Caco-2 (cell line): Measurements from ENCODE around the gene ZNF24. TPM values are rescaled to one million over a fixed set of nuclear protein-coding genes. Genes with fewer than 3 reads are reported as not detected.
A peak's percentile ranks its signal among the peaks of the same experiment; 100 is the strongest.

ENCODE experiments used
- BruUV-seq: library from RNA; stranded (reverse); fragments of 400-500 nt; replicated peaks from 2 replicates; lab custom pipeline; 2021; lab: Mats Ljungman, UMichigan
- CTCF ChIA-PET: fragments of 300-600 bp; sonication (Branson Sonifier 250); formaldehyde crosslinking; loops from one replicate; lab custom pipeline; 2022; ENCODE audit warnings: antibody characterized with exemption; lab: Charles Lee
- POLR2A ChIA-PET: fragments of 300-600 bp; sonication (Branson Sonifier 250); formaldehyde crosslinking; loops from one replicate; lab custom pipeline; 2022; ENCODE audit warnings: antibody characterized with exemption; lab: Charles Lee
- DNase-seq, 2 experiments: peaks; one replicate each; pipeline versions ENCODE4 v3.0.0 to v3.0.0-alpha.2; 2020 to 2022
- H3K27me3 ChIP-seq: replicated peaks from 2 replicates; pipeline ENCODE4 v1.6.0; 2011; ENCODE audit warnings: low read length; ENCODE audit not compliant: control insufficient read depth, insufficient read depth
- H3K36me3 ChIP-seq: 2 replicates; pipeline ENCODE4 v1.5.1; 2011; ENCODE audit warnings: low read length; ENCODE audit not compliant: control insufficient read depth, insufficient read depth
- H3K4me1 ChIP-seq: fragments of 250-450 bp; sonication (Bioruptor Pico); 2 replicates; pipeline ENCODE4 v1.5.1; 2020; ENCODE audit warnings: mild to moderate bottlenecking
- H3K4me3 ChIP-seq: 2 replicates; pipeline ENCODE4 v1.5.1; 2011; ENCODE audit warnings: low read depth, mild to moderate bottlenecking, control low read depth, low read length
- H3K9me3 ChIP-seq: fragments of 250-450 bp; sonication (Bioruptor Pico); 2 replicates; pipeline ENCODE4 v1.5.1; 2020; ENCODE audit warnings: mild to moderate bottlenecking, moderate library complexity
- H3K27ac Mint-ChIP-seq: one replicate; pipeline ENCODE4 v1.8.0; 2022; ENCODE audit warnings: mixed read lengths; ENCODE audit not compliant: unreplicated experiment
- H3K27me3 Mint-ChIP-seq: one replicate; pipeline ENCODE4 v1.8.0; 2022; ENCODE audit warnings: mixed read lengths; ENCODE audit not compliant: insufficient read depth, unreplicated experiment
- H3K36me3 Mint-ChIP-seq: one replicate; pipeline ENCODE4 v1.8.0; 2022; ENCODE audit warnings: mild to moderate bottlenecking, mixed read lengths; ENCODE audit not compliant: insufficient read depth, unreplicated experiment
- H3K4me1 Mint-ChIP-seq: one replicate; pipeline ENCODE4 v1.8.0; 2022; ENCODE audit warnings: low read depth, mixed read lengths; ENCODE audit not compliant: unreplicated experiment
- H3K4me3 Mint-ChIP-seq: one replicate; pipeline ENCODE4 v1.8.0; 2022; ENCODE audit warnings: mild to moderate bottlenecking, moderate library complexity, mixed read lengths; ENCODE audit not compliant: unreplicated experiment
- H3K9me3 Mint-ChIP-seq: one replicate; pipeline ENCODE4 v1.8.0; 2022; ENCODE audit warnings: mixed read lengths; ENCODE audit not compliant: unreplicated experiment
- CTCF ChIP-seq, 2 experiments: fragments of 200-600 bp in 1 of 2; IDR thresholded peaks; 1 replicate in 1 of 2; 2 replicates in 1 of 2; pipeline versions ENCODE4 v1.5.1 to v1.8.0; 2011 to 2022; ENCODE audit warnings: antibody characterized with exemption in 1 of 2, control low read depth in 1 of 2, inconsistent platforms in 1 of 2, low read depth in 1 of 2, low read length in 1 of 2, mild to moderate bottlenecking in 1 of 2, moderate library complexity in 1 of 2; ENCODE audit not compliant: insufficient read depth in 1 of 2, severe bottlenecking in 1 of 2, unreplicated experiment in 1 of 2
- intact Hi-C: fragments of 100-400 bp; cut with micrococcal nuclease; formaldehyde crosslinking; loops from one replicate; pipeline ENCODE4 v1.10.0; 2022; ENCODE audit not compliant: unreplicated experiment
- total RNA-seq: library from RNA; stranded (reverse); gene quantifications from 2 replicates; pipeline ENCODE4 v1.2.3, GENCODE V29; 2022

Gene ZNF24
- total RNA-seq, 1 experiment from 2014 or later, result 21.3 TPM

- Mint-ChIP-seq H3K9me3 (no peaks in the 10 kb centered on the region), H3K4me3 (no peak overlapping the region), H3K27me3 (no peaks in the 10 kb centered on the region), H3K36me3 (no peaks in the 10 kb centered on the region), H3K4me1 (no peaks in the 10 kb centered on the region), H3K27ac (no peak overlapping the region)
- intact Hi-C loops, result no loop called here
- no TSS peak for BruUV-seq
- TF ChIP-seq CTCF (IDR thresholded peaks at IDR 0.05; ENCODE audit: insufficient read depth in 1 of 2, low read depth in 1 of 2, low read length in 1 of 2, severe bottlenecking in 1 of 2, unreplicated experiment in 1 of 2), result no peak
- Histone ChIP-seq H3K27me3 (no peaks in the 10 kb centered on the region), H3K4me1 (no peaks in the 10 kb centered on the region), H3K36me3 (no peaks in the 10 kb centered on the region), H3K9me3 (no peaks in the 10 kb centered on the region), H3K4me3 (no peak overlapping the region)
- DNase-seq, result peak in 1 of 2 experiments; percentile 5
- ChIA-PET POLR2A (no interaction called here), CTCF (no interaction called here)
Observed at GRCh38 chr18:35326695-35327387, 17.4 kb downstream of the ZNF24 start.

GRCh38 chr18:35324926-35325655 lies 19.1 kb downstream of the ZNF24 start:
- H3K27ac Mint-ChIP-seq, result no peak overlapping the region
- no peak for TF ChIP-seq CTCF (IDR thresholded peaks at IDR 0.05; ENCODE audit: insufficient read depth in 1 of 2, low read depth in 1 of 2, low read length in 1 of 2, severe bottlenecking in 1 of 2, unreplicated experiment in 1 of 2)
- no peaks in the 10 kb centered on the region for H3K36me3 ChIP-seq
- ChIA-PET CTCF (no interaction called here), POLR2A (no interaction called here)
- no peaks in the 10 kb centered on the region for H3K27me3 ChIP-seq
- DNase-seq, result no peak
- H3K4me3 Mint-ChIP-seq, result no peak overlapping the region
- H3K4me3 ChIP-seq, result no peak overlapping the region
- BruUV-seq, result no TSS peak
- H3K36me3 Mint-ChIP-seq, result no peaks in the 10 kb centered on the region
- no peaks in the 10 kb centered on the region for H3K9me3 ChIP-seq
- H3K4me1 ChIP-seq, result no peaks in the 10 kb centered on the region
- intact Hi-C loops, result no loop called here
- H3K4me1 Mint-ChIP-seq, result no peaks in the 10 kb centered on the region
- no peaks in the 10 kb centered on the region for H3K27me3 Mint-ChIP-seq
- H3K9me3 Mint-ChIP-seq, result no peaks in the 10 kb centered on the region

- no TSS peak for BruUV-seq
- POLR2A ChIA-PET, result no interaction called here
- H3K27ac Mint-ChIP-seq, result no peak overlapping the region
Observed at GRCh38 chr18:35322486-35323458, 21.4 kb downstream of the ZNF24 start.

More at GRCh38 chr18:35322486-35323458, 21.4 kb downstream of the ZNF24 start:
- H3K36me3 ChIP-seq, result no peaks in the 10 kb centered on the region
- CTCF ChIA-PET, result no interaction called here
- Mint-ChIP-seq H3K36me3 (no peaks in the 10 kb centered on the region), H3K4me1 (no peaks in the 10 kb centered on the region), H3K9me3 (no peaks in the 10 kb centered on the region), H3K27me3 (no peaks in the 10 kb centered on the region), H3K4me3 (no peak overlapping the region)
- H3K27me3 ChIP-seq, result no peaks in the 10 kb centered on the region
- intact Hi-C loops, result no loop called here
- H3K4me1 ChIP-seq, result no peaks in the 10 kb centered on the region
- no peak for DNase-seq
- no peaks in the 10 kb centered on the region for H3K9me3 ChIP-seq
- TF ChIP-seq CTCF (IDR thresholded peaks at IDR 0.05; ENCODE audit: insufficient read depth in 1 of 2, low read depth in 1 of 2, low read length in 1 of 2, severe bottlenecking in 1 of 2, unreplicated experiment in 1 of 2), result no peak
- no peak overlapping the region for H3K4me3 ChIP-seq
